HG03571 (cell line): ENCODE results near the gene CPEB3.

Experiments used
- ATAC-seq: cut with Tn5 transposase; IDR thresholded peaks from one replicate; pipeline ENCODE4 v1.9.1; 2021; ENCODE audit not compliant: unreplicated experiment

CPEB3 gene

DNA sequence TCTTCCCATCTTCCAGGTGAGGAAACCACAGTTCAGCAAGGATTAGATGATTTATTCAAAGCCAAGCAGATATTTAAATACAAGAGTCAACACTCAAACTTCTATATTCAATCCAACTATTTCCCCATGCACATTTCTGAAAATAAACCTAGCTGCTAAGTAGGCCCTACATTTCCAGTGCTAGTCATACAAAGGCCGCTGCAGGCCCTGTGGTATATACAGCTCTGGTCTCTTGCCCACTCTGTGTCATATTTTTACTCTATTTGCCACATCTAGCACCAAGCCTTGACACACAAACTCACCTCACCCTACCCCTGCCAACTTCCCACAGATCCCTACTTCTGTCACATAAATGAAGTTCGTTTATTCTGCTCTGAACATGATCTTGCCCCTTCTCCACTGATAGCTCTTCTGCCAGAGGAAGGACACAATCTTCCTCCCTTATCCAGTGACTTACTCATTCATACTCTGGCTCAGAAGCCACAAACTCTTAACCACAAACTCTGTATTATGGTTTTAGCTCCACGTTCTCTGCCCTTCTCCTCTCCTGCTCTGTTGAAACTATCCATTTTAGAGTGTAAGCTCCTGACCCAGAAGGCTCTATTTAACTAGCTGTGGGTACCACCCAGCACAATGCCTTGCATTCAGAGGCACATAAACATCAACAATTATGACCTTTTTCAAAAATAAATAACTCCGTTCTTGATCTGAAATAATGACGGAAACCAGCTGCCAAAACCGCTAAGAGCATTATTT is 180.7 kb downstream of the CPEB3 start:
- no peak for ATAC-seq

DNA sequence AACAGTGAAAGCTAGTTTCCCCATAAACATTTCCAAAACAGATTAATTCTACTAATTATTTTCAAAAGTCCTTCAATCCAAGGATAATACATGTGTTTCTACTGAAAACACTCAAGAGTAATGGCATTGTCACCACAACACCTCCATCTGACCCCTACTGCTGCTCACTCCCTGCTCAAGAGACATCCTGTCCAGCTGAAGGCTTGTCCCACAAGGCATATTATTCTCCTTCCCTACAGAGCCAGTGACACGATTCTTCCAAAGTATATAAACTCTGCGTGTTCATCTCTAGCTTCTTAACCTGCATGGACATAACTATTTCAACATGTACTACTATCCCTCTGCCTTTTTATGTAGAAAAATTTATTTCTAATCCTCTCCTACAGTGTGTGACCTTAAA is 182.1 kb downstream of the CPEB3 start:
- ATAC-seq, result no peak

DNA sequence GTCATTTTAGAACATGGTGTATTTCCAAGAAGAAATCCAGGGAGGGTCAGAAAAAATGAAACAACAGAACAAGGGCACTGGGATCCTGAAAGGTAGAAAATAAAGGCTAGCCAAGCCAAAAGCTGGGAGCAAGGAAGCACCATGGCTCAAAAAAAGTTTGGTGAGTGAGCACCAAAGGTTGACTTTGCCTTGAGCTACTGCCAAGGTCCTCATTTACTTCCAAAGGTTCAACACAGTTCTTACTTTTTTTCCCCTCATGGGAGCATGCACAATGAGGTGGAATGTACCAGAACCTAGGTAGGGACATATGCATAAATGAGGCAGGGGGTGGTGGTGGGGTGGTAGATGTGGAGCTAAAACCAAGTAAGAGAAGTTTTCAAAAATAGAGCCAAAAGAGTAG is 182.8 kb downstream of the CPEB3 start:
- no peak for ATAC-seq

DNA sequence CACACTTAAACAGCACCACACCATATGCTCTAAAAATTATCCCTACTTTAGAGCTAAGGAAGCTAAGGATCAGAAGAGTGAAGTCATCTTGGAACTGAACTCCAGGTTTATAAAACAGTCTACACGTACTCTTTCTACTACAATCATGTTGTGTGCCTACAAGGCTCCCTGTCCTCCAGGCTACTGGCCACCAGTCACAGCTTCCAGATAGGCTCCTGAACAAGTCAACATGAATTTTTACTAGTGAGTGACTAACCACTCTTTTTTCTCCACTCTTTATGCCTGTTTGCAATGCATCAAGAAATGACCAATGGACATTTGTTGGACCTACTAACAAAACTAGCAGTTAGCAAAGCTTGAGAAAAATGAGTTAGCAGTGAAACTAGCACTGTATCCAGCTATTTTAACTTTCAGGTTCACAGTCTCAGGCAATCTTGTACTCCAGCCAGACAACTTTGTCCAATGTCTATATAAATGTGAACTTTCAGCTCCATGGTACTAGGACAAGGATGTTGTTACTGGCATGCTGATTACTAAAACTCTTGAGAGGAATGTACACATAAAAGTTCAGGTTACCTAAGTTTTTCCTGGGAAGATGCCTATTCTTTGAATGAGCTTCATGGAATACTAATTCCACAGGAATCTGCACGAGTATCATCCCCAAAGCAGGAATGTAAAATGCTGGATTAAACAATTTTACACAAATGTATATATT is 187.3 kb downstream of the CPEB3 start:
- no peak for ATAC-seq

DNA sequence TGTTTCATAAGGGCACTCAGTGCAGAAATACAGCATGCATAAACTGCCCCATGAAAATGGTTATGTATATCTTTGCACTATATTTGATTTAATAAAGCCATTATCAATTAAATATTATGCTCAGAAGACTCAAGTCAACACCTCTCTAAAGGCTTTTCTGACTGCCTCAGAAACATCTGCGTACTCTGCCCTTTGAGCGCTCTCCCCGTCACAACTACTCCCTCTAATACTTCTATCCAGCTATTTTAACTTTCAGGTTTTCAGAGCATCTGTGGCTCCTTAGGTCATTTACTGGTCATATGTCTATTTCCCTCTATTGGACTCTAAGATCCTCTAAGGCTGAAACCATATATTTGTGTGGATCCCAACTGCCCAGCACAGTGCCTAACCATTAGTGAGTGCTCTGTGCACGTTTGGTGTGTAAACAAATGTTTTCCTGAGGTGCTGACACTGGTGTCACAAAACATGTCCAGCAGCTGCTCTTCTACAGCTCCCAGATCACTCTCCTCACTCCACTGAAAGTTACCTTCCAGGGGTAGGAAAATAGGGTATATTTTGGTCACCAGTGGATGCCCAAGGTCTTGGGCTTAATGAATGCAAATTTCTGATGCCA is 188.2 kb downstream of the CPEB3 start:
- ATAC-seq, result no peak

DNA sequence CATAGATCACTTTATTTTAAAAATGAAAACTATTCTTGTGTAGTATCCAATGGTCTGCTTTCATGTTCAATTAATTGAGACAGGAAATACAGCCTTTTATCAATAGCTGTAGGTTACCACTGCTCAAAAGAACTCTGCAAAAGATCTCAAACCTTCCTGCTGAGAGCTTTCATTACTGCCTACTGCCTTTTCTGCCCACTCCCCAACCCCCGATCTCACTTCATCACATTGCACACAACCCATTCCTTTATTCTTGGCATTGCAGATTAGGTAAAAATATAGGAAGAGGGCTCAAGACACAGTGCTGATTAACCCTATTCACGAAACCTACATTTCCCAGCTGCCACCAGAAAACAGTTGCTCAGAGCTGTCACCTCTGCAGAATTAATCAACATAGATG is 195.9 kb downstream of the CPEB3 start:
- ATAC-seq, result no peak

DNA sequence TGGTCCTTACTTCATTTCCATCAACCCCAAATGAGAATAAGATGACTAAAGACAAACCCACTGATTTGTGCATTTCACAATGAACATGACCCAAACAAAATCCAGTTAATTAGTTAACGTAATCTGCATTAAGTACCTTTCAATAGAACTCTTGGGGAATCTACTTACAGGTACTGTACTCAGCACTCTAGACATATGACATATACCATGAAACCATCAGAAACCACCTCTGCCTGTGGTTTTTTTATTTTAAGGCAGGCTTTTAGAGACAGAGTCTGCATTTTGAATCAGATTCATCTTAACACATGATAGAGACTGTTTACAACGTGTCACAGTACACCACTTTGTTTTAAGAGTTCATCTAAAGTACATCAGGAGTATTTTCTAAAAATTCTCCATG is 198.9 kb downstream of the CPEB3 start:
- ATAC-seq, result no peak

DNA sequence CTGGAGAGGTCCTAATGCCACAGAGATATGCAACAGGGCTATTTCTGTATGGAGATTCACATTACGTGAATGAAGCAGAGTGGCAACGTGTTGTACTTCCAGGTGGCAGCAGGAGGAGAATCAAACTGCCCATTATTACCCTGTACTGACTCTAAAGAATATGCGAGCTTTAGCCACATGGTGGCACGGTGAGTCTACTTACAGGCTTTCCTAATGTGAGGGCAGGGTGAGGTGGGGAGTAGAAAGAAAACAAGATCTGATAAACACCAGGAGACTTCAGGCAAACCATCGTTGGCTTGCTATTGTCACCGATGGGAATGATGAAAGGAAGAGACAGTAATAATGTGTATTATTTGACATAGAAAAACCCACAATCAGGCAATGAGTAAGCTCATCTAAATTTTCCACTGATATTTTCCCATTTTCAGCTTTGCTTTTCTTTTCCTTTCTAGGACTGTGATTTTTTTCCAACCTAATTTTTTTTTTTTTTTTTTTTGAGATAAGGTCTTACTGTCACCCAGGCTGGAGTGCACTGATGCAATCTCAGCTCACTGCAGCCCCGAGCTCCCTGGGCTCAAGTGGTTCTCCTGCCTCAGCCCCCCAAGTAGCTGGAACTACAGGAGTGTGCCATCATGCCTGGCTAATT is 203.0 kb downstream of the CPEB3 start:
- ATAC-seq, result peak; percentile 91

DNA sequence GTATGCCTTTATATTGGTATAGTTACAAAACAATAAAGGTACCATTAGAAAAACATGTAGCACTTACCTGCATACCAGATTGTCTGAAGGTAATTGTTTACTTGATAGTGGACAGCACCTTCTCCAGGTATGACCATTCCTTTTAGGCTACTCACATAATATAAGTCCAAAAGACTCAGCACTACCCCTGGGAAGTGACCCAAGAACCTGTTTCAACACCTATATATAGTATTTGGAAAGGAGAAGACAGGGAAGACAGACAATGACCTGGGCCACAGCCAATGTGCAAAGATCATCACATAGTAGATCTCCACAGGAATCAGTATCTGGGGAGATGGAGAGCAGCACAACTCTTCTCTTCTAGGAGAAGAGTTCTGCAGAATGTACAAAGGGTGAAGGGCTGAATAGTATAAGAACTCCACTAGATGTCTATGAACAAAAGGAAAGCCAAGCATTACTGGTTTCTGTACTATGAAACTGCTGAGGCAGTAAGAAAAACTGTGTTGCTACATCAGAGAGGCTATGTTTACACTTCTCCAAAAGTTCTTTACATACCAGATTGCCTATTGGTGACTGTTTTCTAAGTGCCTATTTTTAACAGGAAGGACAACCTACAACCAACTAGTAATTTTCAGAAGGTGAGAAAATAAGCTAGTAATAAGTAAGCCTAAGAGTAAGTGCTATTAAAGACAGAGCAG is 208.1 kb downstream of the CPEB3 start:
- no peak for ATAC-seq

DNA sequence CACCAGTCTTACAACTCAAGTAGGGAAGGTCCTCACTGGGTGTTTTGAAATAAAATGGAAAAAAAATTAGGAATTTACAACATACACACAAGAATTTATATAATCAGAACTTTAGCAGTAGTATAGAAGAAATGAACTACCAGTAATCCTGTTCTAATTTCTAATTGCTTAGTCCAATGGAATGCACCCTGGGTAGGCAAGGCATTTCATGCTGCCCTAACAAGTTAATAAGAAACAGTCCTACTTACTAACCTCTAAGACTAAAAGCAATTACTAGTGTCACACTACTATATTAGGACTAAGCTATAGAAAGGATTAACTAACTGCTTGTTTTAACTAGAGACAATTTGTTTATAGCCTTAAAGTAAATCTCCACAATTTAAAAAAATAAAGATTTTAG is 209.2 kb downstream of the CPEB3 start:
- no peak for ATAC-seq

DNA sequence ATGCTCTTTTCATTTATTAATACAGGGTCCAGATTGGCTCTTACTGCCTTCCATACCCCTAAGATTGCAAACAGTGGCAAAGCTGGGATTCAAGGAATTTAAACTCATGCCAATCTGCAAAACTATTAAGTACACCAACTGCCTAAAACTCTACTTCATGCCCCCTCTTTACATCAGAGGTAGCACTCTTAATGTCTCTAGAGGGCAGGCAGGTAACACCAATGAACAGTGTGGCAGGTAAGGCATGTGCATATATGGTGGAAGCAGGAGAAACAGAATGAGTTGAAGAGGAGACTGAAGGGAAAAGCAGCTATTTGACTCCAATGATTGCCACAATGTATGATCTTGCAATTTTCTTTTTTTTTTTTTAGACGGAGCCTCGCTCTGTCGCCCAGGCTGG is 210.6 kb downstream of the CPEB3 start:
- no peak for ATAC-seq

DNA sequence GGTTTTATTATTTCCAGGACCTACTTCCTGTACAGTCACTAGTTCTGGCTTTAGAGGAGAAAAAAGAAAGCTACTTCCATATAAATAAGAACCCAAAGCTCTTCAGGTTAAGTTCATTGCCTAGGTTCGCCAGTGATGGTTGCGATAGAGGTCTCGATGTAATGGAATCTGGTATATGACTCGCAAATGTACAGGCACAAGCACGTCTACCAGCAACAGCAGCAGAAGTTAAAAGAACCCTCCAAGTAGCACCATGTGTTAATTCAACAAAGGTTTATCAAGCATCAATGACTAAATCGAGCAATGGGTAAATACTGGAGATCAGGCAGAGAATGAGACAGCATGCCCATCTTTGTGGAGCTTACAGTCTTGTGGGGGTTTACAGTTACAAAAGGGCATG is 211.9 kb downstream of the CPEB3 start:
- no peak for ATAC-seq

DNA sequence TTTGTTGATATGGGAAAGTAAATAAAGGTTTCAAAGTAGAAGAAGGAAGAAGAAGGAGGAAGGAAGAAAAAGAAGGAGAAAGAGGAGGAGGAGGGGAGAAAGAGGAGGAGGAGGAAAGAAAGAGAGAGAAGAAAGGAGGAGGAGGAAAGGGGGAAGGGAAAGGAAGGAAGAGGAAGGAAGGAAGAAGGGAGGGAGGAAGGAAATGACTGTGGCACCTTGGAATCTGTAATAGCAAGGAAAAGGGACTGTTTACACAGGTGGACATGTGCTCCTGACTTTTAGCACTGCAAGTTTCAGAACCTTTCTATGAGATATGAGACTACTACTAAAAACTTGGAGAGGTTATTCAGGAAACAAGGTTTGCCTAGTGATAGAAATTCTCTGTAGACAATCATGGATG is 214.2 kb downstream of the CPEB3 start:
- ATAC-seq, result no peak

DNA sequence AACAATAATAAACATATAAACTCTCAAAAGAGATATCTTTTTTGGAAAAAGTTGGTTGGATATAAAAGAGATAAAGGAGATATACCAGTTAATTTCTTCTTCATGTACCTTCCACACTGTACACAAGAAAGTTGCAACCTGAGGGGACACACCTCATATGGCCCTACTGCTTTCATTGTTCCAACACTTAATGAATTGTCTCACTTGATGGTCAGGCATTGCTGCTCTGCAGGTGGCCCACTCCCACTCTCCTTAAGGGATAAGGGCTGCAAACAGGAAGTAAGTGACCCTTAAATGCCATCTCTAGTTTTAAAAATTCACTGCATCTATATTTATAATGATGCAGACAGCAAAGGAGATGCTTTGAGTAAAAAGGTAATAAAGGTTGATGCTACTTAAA is 215.0 kb downstream of the CPEB3 start:
- ATAC-seq, result no peak

DNA sequence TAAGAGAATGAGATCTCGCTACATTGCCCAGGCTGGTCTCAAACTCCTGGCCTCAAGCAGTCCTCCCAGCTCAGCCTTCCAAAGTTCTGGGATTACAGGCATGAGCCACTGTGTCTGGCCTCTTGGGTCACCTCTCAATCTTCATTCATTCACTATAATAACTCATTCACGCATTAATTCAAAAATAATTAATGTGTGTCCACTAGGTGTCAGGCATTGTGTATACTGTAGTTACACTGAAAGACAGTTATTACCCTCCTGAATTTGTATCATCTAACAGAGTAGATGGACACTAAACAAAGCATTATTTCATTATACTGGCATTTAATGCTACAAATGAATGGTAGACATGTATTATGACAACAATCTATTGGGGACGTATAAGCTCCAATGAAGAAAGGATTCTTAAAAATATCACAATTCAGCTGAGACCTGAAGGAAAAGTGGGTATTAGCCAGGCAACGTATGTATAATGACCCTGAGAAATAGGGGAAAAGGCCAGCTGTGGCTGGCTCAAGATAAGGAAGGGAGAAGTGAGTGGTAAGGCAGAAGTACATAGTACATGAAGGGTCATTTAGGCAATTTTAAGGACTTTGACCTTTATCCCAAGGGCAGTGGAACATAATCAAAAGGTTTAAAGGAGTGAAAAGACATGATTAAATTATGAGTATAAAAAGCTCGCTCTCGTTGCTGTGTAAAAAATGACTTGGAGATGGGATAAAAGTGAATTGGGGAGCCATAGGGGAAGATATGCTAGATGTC is 216.6 kb downstream of the CPEB3 start:
- ATAC-seq, result no peak

DNA sequence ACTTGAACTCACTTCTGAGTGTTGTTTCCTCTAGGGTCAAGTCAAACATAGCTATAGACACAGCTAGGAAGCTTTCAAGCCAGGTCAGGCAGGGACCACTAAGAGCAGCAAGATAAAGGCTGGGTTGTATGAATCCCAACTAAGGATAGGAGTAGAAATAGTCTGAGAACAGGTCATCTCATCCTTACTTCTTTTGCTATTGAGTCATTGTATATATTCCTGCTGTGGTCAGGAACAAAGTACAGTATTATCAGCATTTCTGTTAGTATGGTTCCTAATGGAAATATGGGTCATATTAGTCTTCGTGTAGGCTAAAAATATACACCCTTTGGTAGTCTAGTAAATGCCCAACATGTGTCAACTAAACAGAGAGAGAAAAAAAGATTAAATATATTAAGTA is 222.0 kb downstream of the CPEB3 start:
- no peak for ATAC-seq

DNA sequence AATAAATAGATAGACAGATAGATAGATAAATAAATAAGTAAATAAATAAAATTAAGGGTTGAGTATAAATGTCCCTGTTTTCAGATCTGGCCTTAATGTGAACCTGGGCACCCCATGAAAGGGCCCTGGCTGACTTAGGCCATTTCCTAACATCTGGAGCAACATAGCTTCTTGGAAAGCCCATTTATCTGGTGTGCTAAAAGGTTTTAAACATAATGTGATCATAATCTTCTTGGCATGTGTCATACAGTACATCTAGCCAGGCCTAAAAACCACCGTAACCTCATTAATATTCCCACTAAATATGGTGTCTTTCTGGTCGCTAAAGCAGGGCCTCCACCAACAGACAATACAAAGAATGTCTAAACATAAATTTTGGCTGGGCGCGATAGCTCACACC is 224.5 kb downstream of the CPEB3 start:
- ATAC-seq, result no peak

DNA sequence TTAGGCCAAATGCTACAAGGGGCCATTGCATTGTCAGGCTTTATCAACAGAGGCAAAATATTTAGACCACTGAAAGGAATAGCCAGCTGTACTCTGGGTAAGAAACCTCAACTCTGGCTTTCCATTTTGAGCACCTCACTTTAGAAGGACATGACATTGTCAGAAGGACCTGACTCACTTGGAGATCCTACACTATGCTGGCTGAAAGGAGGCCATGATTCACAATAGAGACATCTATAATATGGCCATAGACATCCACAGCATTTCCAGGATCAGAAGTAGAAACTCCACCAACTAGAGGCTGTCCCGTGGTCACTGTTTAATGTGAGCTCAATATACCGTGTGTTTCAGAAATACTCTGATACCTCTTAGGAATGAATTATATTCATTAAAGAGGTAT is 226.4 kb downstream of the CPEB3 start:
- ATAC-seq, result no peak

DNA sequence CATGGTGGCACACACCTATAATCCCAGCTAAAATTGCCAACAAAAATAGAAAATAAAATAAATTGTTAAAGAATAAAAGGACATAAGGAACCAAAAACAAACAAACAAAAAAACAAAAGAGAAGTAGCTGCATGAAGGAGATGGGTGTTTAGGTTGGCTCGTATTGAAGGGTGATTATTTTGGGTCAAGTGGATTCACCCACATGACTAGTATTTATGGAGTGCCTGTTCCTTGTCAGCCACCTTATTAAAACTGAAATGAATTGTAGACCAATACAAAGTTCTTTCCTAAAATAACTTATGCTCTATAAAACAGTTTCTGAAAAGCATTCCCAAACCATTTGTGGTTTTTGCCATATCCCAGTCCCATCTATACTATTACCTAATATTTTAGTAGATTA is 228.6 kb downstream of the CPEB3 start:
- ATAC-seq, result no peak

DNA sequence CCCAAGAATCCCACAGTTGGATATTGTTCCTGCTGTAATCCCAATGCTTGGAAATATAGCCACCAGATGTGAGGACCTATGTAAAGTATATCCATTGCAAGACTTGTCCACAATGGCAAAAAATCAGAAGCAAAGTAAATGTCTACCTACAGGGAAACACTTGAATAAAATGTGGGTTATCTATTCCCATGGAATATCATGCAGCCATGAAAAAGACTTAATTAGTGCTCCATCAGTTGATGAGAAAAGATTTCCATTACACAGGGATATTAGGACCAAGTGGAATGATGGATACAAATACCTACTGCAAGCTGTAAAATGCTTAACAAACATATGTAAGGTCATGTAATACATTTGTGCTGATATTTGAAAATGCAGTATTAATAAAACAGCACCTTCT is 236.1 kb downstream of the CPEB3 start:
- ATAC-seq, result no peak

DNA sequence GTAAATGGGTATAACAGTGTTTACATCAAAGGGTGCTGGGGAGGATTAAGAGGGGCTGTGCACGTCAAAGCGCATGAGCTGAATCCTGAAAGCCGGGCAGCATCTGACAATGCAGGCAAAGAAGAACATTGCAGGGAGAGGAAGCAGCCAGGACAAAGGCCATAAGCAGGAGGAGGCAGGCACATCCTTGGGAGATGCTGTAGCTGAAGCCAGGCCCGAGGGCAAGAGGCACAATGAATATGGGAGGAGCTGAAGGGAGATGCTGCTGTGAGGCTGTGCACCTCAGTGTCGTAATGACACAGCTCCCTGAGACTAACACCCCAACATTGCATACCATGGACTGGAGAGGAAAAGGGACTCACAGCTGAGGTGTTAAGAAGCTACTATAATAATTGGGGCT is 238.1 kb downstream of the CPEB3 start:
- ATAC-seq, result no peak
